Posterior cingulate gyrus (tissue), 11 donors: ENCODE data around the gene SNRNP40.

Experiments used
- DNase-seq, 10 donors: peaks; one replicate each; pipeline versions ENCODE4 v3.0.0 to v3.0.0-alpha.2; 2020 to 2021; ENCODE audit warnings: mixed read lengths in 3 of 10
- intact Hi-C: fragments of 100-400 bp; cut with DNase I; formaldehyde crosslinking; loops from one replicate; pipeline ENCODE4 v1.15.1; 2023

Gene SNRNP40

GRCh38 chr1:31234870-31235269 is 61.7 kb downstream of the SNRNP40 start:
- DNase-seq = no peak
- intact Hi-C loops = loop anchor here (5.0 kb wide), 1 partner anchor 53 kb away; no protein-coding TSS in a partner anchor

- peak in 1 of 10 donors; percentile 12 for DNase-seq
- intact Hi-C loops = no loop called here
Measured at GRCh38 chr1:31234123-31234708, 62.4 kb downstream of the SNRNP40 start.

- intact Hi-C loops = no loop called here
Measured at GRCh38 chr1:31232689-31233088, 63.9 kb downstream of the SNRNP40 start.

GRCh38 chr1:31231802-31232201 is 64.8 kb downstream of the SNRNP40 start:
- intact Hi-C loops = no loop called here
- no peak for DNase-seq

More at GRCh38 chr1:31232689-31233088, 63.9 kb downstream of the SNRNP40 start:
- DNase-seq = no peak

- no peak for DNase-seq
- intact Hi-C loops = no loop called here
Measured at GRCh38 chr1:31230378-31230777, 66.2 kb downstream of the SNRNP40 start.

- DNase-seq = peak in 1 of 10 donors; percentile 27
- intact Hi-C loops = no loop called here
Measured at GRCh38 chr1:31228986-31229385, 67.6 kb downstream of the SNRNP40 start.

GRCh38 chr1:31227891-31228568 is 68.6 kb downstream of the SNRNP40 start:
- peak; percentile 32 to 94 (median 66) for DNase-seq
- intact Hi-C loops = no loop called here

- peak in 1 of 10 donors; percentile 12 for DNase-seq
- intact Hi-C loops = no loop called here
Measured at GRCh38 chr1:31224068-31224467, 72.5 kb downstream of the SNRNP40 start.

- peak in 1 of 10 donors; percentile 63 for DNase-seq
- intact Hi-C loops = no loop called here
Measured at GRCh38 chr1:31222176-31222575, 74.4 kb downstream of the SNRNP40 start.

- peak in 1 of 10 donors; percentile 51 for DNase-seq
Measured at GRCh38 chr1:31221072-31221471, 75.5 kb downstream of the SNRNP40 start.

GRCh38 chr1:31219489-31219888 is 77.1 kb downstream of the SNRNP40 start:
- intact Hi-C loops = no loop called here
- DNase-seq = no peak

More at GRCh38 chr1:31221072-31221471, 75.5 kb downstream of the SNRNP40 start:
- intact Hi-C loops = no loop called here

GRCh38 chr1:31218705-31219104 is 77.9 kb downstream of the SNRNP40 start:
- intact Hi-C loops = no loop called here
- peak in 9 of 10 donors; percentile 40 to 93 (median 62) for DNase-seq

- DNase-seq = peak in 7 of 10 donors; percentile 13 to 88 (median 56)
- intact Hi-C loops = no loop called here
Measured at GRCh38 chr1:31216016-31216415, 80.6 kb downstream of the SNRNP40 start.

GRCh38 chr1:31215065-31215570 is 81.5 kb downstream of the SNRNP40 start:
- intact Hi-C loops = no loop called here
- DNase-seq = no peak

- intact Hi-C loops = no loop called here
- DNase-seq = no peak
Measured at GRCh38 chr1:31214316-31215064, 82.1 kb downstream of the SNRNP40 start.
